ENCODE data around the gene PTPN22.

Gene PTPN22

DNA sequence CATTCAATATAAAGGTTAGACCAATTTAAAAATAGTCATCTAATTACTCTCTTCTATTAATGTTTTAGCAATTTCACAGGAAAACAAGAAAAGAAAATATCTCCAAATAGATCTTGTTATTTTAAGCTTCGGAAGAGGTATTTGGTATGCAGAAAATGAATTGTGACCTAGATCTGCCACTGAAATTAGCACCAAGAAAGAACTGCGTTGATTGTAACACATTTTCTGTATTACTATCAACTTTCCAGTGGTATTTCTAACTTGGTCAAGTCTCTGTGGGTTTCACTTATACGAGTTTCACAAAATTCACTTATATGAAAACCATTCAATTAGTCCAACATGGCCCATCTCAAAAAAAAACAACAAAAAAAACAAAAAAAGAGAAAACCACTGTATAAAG, 71.0 kb downstream of the PTPN22 start:
- Histone ChIP-seq H3K27me3 (ENCODE audit: insufficient read depth, low read depth, severe bottlenecking) (no peaks in the 10 kb centered on the region), H3K36me3 (peaks cover 21% of the 10 kb centered on the region), H3K9me3 (ENCODE audit: severe bottlenecking) (no peaks in the 10 kb centered on the region)

DNA sequence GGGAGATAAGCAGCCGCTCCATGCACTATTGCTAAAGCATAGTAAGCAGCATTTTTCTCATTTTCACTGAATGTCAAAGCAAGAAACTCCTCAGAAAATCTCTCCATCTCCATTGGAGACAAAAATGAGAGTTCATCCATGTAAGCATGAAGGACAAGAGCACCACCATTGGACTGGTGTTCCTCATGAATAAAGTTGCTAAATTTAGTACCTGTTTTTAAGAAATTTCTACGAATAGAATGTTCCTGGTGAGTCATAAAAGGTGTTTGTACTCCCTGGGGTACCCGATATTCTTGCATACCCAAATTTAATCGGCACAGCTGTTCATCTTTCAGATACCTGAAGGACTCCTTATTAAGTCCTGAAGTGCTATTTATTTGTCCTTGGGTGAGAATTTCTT, 74.0 kb downstream of the PTPN22 start:
- Histone ChIP-seq H3K27ac (no peak overlapping the region), H3K36me3 (peaks cover 27% of the 10 kb centered on the region), H3K9me3 (ENCODE audit: severe bottlenecking) (no peaks in the 10 kb centered on the region), H3K27me3 (ENCODE audit: insufficient read depth, low read depth, severe bottlenecking) (no peaks in the 10 kb centered on the region), H3K4me3 (ENCODE audit: low read depth, low read length) (no peak overlapping the region)
- no peak for DNase-seq
- TF ChIP-seq, protein P1, sequence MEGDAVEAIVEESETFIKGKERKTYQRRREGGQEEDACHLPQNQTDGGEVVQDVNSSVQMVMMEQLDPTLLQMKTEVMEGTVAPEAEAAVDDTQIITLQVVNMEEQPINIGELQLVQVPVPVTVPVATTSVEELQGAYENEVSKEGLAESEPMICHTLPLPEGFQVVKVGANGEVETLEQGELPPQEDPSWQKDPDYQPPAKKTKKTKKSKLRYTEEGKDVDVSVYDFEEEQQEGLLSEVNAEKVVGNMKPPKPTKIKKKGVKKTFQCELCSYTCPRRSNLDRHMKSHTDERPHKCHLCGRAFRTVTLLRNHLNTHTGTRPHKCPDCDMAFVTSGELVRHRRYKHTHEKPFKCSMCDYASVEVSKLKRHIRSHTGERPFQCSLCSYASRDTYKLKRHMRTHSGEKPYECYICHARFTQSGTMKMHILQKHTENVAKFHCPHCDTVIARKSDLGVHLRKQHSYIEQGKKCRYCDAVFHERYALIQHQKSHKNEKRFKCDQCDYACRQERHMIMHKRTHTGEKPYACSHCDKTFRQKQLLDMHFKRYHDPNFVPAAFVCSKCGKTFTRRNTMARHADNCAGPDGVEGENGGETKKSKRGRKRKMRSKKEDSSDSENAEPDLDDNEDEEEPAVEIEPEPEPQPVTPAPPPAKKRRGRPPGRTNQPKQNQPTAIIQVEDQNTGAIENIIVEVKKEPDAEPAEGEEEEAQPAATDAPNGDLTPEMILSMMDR (IDR thresholded peaks at IDR 0.05; ENCODE audit: low read depth, low read length), result no peak

More for the DNA sequence above, 71.0 kb downstream of the PTPN22 start:
- DNase-seq, result no peak
- Histone ChIP-seq H3K27ac (no peak overlapping the region), H3K4me3 (ENCODE audit: low read depth, low read length) (no peak overlapping the region)
- TF ChIP-seq, protein P1 (IDR thresholded peaks at IDR 0.05; ENCODE audit: low read depth, low read length), result no peak

DNA sequence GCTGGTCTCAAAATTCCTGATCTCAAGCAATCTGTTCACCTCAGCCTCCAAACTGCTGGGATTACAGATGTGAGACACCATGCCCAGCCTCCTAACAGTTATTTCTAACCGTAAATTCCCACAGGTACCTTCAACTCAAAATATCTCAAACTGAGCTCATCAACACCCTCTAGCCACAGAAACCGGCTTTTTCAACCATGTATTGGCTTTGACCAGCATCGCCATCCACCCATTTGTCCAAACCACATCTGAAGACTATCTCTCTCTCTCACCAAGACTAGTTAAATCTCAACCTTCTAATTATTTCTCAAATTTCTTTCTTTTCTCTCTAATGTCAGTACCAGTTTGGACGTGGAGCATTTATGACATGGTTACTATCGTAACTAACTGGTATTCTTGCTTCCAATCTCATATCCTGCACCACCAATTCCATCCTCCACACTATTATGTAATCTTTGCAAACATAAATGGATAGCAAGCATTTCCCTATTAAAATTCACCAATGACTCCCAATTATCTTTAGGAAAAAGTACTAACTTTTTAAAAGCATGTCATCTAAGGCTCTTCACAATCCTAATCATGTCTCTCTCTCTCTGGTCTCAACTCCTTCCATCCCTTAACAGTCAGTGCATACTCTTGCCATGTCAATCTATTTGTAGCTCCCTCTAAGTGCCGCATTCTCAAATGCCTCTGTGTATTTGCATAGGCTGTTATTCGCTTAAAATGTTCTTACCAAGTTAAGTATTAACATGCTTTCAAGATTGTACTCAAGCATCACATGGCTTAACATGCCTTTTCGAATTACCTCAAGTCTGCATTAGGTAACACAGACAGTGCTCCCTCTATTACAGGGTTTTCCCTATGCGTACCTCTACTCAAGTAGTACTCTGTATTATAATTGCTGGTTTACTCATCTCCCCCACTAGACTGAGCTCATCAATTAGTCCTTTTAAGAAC, 77.4 kb downstream of the PTPN22 start:
- DNase-seq, result no peak
- H3K4me3 ChIP-seq (ENCODE audit: low read depth, low read length), result no peak overlapping the region
- TF ChIP-seq, protein P1 (IDR thresholded peaks at IDR 0.05; ENCODE audit: low read depth, low read length), result no peak
- H3K27ac ChIP-seq, result no peak overlapping the region
- H3K36me3 ChIP-seq, result peaks cover 27% of the 10 kb centered on the region
- no peaks in the 10 kb centered on the region for H3K27me3 ChIP-seq (ENCODE audit: insufficient read depth, low read depth, severe bottlenecking)
- no peaks in the 10 kb centered on the region for H3K9me3 ChIP-seq (ENCODE audit: severe bottlenecking)

DNA sequence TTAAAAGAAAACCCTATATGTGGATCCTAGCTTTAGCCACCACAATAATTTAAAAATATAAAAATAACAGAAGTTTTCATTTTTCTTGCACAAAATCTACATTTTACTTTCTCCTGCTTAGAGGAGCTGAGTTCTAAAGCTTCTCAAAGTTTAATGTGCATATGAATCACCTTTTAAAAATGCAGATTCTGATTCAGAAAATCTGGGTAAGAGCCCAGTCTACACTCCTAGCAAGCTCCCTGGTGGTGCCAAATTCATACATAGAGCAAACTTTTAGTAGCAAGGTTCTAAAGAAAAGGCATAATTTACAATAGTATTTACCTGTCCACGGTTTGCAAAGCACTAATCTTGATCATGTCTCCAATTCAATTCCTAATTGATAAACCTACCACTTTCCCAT, 78.5 kb downstream of the PTPN22 start:
- Histone ChIP-seq H3K9me3 (ENCODE audit: severe bottlenecking) (no peaks in the 10 kb centered on the region), H3K27me3 (ENCODE audit: insufficient read depth, low read depth, severe bottlenecking) (no peaks in the 10 kb centered on the region), H3K36me3 (peaks cover 27% of the 10 kb centered on the region), H3K4me3 (ENCODE audit: low read depth, low read length) (no peak overlapping the region), H3K27ac (no peak overlapping the region)
- no peak for DNase-seq
- TF ChIP-seq, protein P1 (IDR thresholded peaks at IDR 0.05; ENCODE audit: low read depth, low read length), result no peak

DNA sequence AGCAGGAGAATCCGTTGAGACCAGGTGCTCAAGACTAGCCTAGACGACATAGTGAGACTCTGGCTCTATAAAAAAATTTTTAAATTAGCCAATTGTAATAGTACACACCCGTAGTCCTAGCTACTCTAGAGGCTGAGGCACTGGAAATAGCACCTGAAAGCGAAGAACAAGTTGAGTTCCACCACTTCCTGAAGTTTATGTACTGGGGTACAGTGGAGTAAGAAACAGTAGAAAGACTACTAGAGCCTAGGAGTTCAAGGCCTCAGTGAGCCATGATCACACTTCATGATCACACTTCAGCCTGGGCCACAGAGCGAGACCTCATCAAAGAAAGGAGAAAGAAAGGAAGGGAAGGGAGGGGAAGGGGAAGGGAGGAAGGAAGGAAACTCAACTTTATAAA, 79.0 kb downstream of the PTPN22 start:
- no peaks in the 10 kb centered on the region for H3K27me3 ChIP-seq (ENCODE audit: insufficient read depth, low read depth, severe bottlenecking)
- H3K27ac ChIP-seq, result no peak overlapping the region
- TF ChIP-seq, protein P1 (IDR thresholded peaks at IDR 0.05; ENCODE audit: low read depth, low read length), result no peak
- no peak overlapping the region for H3K4me3 ChIP-seq (ENCODE audit: low read depth, low read length)
- no peaks in the 10 kb centered on the region for H3K9me3 ChIP-seq (ENCODE audit: severe bottlenecking)
- no peak for DNase-seq
- H3K36me3 ChIP-seq, result peaks cover 22% of the 10 kb centered on the region

Data from WERI-Rb-1 (cell line).